ENCODE results near the gene RITA1.
"Not testable (repeated sequence)": the region's sequence is repeated elsewhere in the genome, so short reads cannot be mapped to it uniquely, and the experiment has no call there.

DNA sequence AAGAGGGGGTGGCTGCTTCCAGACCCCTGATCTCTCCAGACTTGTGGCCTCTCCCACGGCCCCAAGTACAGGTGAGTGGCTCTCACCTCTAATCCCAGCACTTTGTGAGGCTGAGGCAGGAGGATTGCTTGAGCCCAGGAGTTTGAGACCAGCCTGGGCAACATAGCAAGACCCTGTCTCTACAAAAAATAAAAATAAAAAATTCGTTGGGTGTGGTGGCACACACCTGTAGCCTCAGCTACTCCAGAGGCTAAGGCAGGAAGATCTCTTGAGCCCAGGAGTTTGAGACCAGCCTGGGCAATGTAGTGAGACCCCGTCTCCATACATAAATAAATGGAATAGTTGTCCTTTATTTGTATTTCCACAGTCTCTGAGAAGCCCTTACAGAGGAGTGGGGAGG, 43.8 kb upstream of the RITA1 start:
- TF ChIP-seq, protein P1, sequence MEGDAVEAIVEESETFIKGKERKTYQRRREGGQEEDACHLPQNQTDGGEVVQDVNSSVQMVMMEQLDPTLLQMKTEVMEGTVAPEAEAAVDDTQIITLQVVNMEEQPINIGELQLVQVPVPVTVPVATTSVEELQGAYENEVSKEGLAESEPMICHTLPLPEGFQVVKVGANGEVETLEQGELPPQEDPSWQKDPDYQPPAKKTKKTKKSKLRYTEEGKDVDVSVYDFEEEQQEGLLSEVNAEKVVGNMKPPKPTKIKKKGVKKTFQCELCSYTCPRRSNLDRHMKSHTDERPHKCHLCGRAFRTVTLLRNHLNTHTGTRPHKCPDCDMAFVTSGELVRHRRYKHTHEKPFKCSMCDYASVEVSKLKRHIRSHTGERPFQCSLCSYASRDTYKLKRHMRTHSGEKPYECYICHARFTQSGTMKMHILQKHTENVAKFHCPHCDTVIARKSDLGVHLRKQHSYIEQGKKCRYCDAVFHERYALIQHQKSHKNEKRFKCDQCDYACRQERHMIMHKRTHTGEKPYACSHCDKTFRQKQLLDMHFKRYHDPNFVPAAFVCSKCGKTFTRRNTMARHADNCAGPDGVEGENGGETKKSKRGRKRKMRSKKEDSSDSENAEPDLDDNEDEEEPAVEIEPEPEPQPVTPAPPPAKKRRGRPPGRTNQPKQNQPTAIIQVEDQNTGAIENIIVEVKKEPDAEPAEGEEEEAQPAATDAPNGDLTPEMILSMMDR (IDR thresholded peaks at IDR 0.05; ENCODE audit: extremely low read depth in 1 of 2, insufficient read depth in 1 of 2, low read depth in 1 of 2, low read length in 2 of 2) = not testable (repeated sequence)
- not testable (repeated sequence) for TF ChIP-seq MYC (IDR thresholded peaks at IDR 0.05; ENCODE audit: low read depth, low read length); POLR2A (IDR thresholded peaks at IDR 0.05; ENCODE audit: low read depth, low read length); POLR2AphosphoS5 (IDR thresholded peaks at IDR 0.05; ENCODE audit: insufficient read depth, low read depth, low read length); EZH2 (IDR thresholded peaks at IDR 0.05; ENCODE audit: borderline replicate concordance, low read depth, low read length, severe bottlenecking)
- TF ChIP-seq, protein P2, sequence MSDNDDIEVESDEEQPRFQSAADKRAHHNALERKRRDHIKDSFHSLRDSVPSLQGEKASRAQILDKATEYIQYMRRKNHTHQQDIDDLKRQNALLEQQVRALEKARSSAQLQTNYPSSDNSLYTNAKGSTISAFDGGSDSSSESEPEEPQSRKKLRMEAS (IDR thresholded peaks at IDR 0.05; ENCODE audit: insufficient read depth, insufficient read length) = not testable (repeated sequence)
